K562 (cell line): ENCODE results near the gene HCST. TPM values are rescaled to one million over a fixed set of nuclear protein-coding genes. Genes with fewer than 3 reads are reported as not detected.

Source experiments
- ARHGAP35 ChIP-seq: fragments of 450-650 bp; IDR thresholded peaks from 2 replicates; pipeline ENCODE4 v1.6.1; 2018; ENCODE audit not compliant: partially characterized antibody
- ARID3A ChIP-seq: IDR thresholded peaks from 2 replicates; pipeline ENCODE4 v1.6.1; 2012; ENCODE audit warnings: low read depth, low read length, improper control_type of control experiment, borderline replicate concordance
- EP400 ChIP-seq: fragments of 450-650 bp; IDR thresholded peaks from 2 replicates; pipeline ENCODE4 v1.6.1; 2017; ENCODE audit warnings: antibody characterized with exemption, mild to moderate bottlenecking, moderate library complexity
- FOXK2 ChIP-seq, 2 experiments: fragments of 450-650 bp; IDR thresholded peaks in 1 of 2; conservative IDR thresholded peaks in 1 of 2; 2 replicates each; pipeline ENCODE4 v1.6.1; 2016; ENCODE audit warnings: low read depth in 2 of 2, mild to moderate bottlenecking in 1 of 2
- GATAD2B ChIP-seq: fragments of 450-650 bp; IDR thresholded peaks from 2 replicates; pipeline ENCODE4 v1.6.1; 2017; ENCODE audit warnings: mild to moderate bottlenecking, borderline replicate concordance
- HDAC8 ChIP-seq: fragments of 450-650 bp; IDR thresholded peaks from 2 replicates; pipeline ENCODE4 v1.6.1; 2016; ENCODE audit warnings: mild to moderate bottlenecking, missing genetic modification characterization, moderate library complexity, missing compliant biosample characterization
- ID3 ChIP-seq, 2 experiments: fragments of 250-450 bp in 1 of 2; fragments of 450-650 bp in 1 of 2; sonication (Bioruptor Pico) in 1 of 2; IDR thresholded peaks; 2 replicates each; pipeline versions ENCODE4 v1.6.1 to v1.8.0; 2016 to 2021; ENCODE audit warnings: mild to moderate bottlenecking in 2 of 2, moderate library complexity in 2 of 2, missing compliant biosample characterization in 1 of 2, missing genetic modification characterization in 1 of 2
- KDM2B ChIP-seq: fragments of 250-450 bp; sonication (Bioruptor Pico); IDR thresholded peaks from 2 replicates; pipeline ENCODE4 v1.8.0; 2021; ENCODE audit warnings: mild to moderate bottlenecking, moderate library complexity
- L3MBTL2 ChIP-seq: fragments of 450-650 bp; IDR thresholded peaks from 2 replicates; pipeline ENCODE4 v1.6.1; 2016; ENCODE audit warnings: mild to moderate bottlenecking, moderate library complexity
- LARP7 ChIP-seq: fragments of 450-650 bp; IDR thresholded peaks from 2 replicates; pipeline ENCODE4 v1.6.1; 2016
- MIER1 ChIP-seq: fragments of 450-650 bp; IDR thresholded peaks from 2 replicates; pipeline ENCODE4 v1.6.1; 2016; ENCODE audit warnings: antibody characterized with exemption, mild to moderate bottlenecking, low read depth
- NCOR1 ChIP-seq: fragments of 450-650 bp; IDR thresholded peaks from 2 replicates; pipeline ENCODE4 v1.6.1; 2016; ENCODE audit warnings: mild to moderate bottlenecking, moderate library complexity
- PML ChIP-seq: IDR thresholded peaks from 2 replicates; pipeline ENCODE4 v1.6.1; 2012; ENCODE audit warnings: low read length, inconsistent platforms
- SIN3A ChIP-seq, 2 experiments: fragments of 150-350 bp in 1 of 2; IDR thresholded peaks; 2 replicates each; pipeline ENCODE4 v1.6.1; 2011 to 2016; ENCODE audit warnings: borderline replicate concordance in 2 of 2, low read depth in 2 of 2, low read length in 2 of 2, mild to moderate bottlenecking in 2 of 2, moderate library complexity in 2 of 2; ENCODE audit not compliant: control insufficient read depth in 1 of 2
- THRAP3 ChIP-seq: fragments of 450-650 bp; IDR thresholded peaks from 2 replicates; pipeline ENCODE4 v1.6.1; 2016; ENCODE audit warnings: mild to moderate bottlenecking, inconsistent platforms, borderline replicate concordance
- ZBTB1 ChIP-seq: sonication (generic); formaldehyde crosslinking; IDR thresholded peaks from 2 replicates; pipeline ENCODE4 v1.8.1; 2023; ENCODE audit warnings: missing genetic modification reagents, low read depth, mild to moderate bottlenecking, borderline replicate concordance
- ZC3H8 ChIP-seq: fragments of 450-650 bp; IDR thresholded peaks from 2 replicates; pipeline ENCODE4 v1.6.1; 2017
- ZNF143 ChIP-seq: sonication (generic); formaldehyde crosslinking; IDR thresholded peaks from 2 replicates; pipeline ENCODE4 v1.9.0; 2022; ENCODE audit warnings: mild to moderate bottlenecking, missing genetic modification reagents
- ZNF224 ChIP-seq: sonication (generic); formaldehyde crosslinking; IDR thresholded peaks from 2 replicates; pipeline ENCODE4 v1.8.0; 2022; ENCODE audit warnings: mild to moderate bottlenecking, missing genetic modification reagents
- ZNF436 ChIP-seq: fragments of 250-450, 450-650 bp; sonication (Bioruptor Pico); formaldehyde crosslinking; IDR thresholded peaks from 2 replicates; pipeline ENCODE4 v1.7.0; 2020; ENCODE audit warnings: mild to moderate bottlenecking
- ZNF445 ChIP-seq: fragments of 250-450 bp; sonication (Bioruptor Pico); IDR thresholded peaks from 2 replicates; pipeline ENCODE4 v1.4.0; 2020; ENCODE audit warnings: low read depth, mild to moderate bottlenecking, moderate library complexity
- ZNF592 ChIP-seq: fragments of 450-650 bp; IDR thresholded peaks from 2 replicates; pipeline ENCODE4 v1.6.1; 2017; ENCODE audit warnings: antibody characterized with exemption, mild to moderate bottlenecking
- polyA plus RNA-seq, 8 experiments: library from polyadenylated mRNA; depleted of rRNA in 4 of 8; stranded (reverse) in 5 of 8; unstranded in 3 of 8; fragments of >200 nt; fragmentation: Nextera tagmentation in 2 of 8; fragmentation: Illumina TruSeq in 1 of 8; extraction: Ambion mirVana in 2 of 8; extraction: Trizol in 1 of 8; gene quantifications; 2 replicates each; pipeline versions ENCODE4 v1.2.1 to v1.2.3, GENCODE V29; 2011 to 2014; ENCODE audit warnings: inconsistent platforms in 1 of 8, missing spikeins in 1 of 8
- total RNA-seq, 7 experiments: library from RNA; depleted of rRNA in 6 of 7; stranded (reverse); fragments of >200 nt in 6 of 7; fragmentation: Illumina TruSeq in 2 of 7; extraction: Trizol in 2 of 7; gene quantifications; 2 replicates each; pipeline versions ENCODE4 v1.2.1 to v1.2.3, GENCODE V29; 2011 to 2021; ENCODE audit warnings: low replicate concordance in 1 of 7

HCST gene
- total and polyA plus RNA-seq, 9 of the 15 experiments (the other 6 are each of a cell fraction or from before 2014, with no cell fraction given), result 0.29 to 1.9 (median 0.95) TPM; not detected in 2

GRCh38 chr19:35879770-35880317 lies 22.5 kb upstream of the HCST start (continued):
- TF ChIP-seq ARID3A (no peak), NCOR1 (no peak), PML (no peak), ZNF224 (CRISPR knock-in tag) (peak; percentile 86), ZC3H8 (no peak), KDM2B (CRISPR knock-in tag) (no peak), GATAD2B (no peak), FOXK2 (conservative IDR thresholded peaks at IDR 0.05 in 1 of 2, IDR thresholded peaks at IDR 0.05 in 1 of 2; ENCODE audit: low read depth in 2 of 2) (0 out of 4 replicates have a peak, but pooled peaks of 1 of the 2 experiments have one; percentile 54), LARP7 (no peak), ZNF143 (no peak), SIN3A (IDR thresholded peaks at IDR 0.05; ENCODE audit: borderline replicate concordance in 2 of 2, control insufficient read depth in 1 of 2, low read depth in 2 of 2, low read length in 2 of 2) (peak; percentile 99), ZNF592 (no peak), ZNF436 (CRISPR knock-in tag) (no peak), MIER1 (peak; percentile 99), ZNF445 (CRISPR knock-in tag) (no peak), EP400 (no peak), HDAC8 (tag) (0 out of 2 replicates have a peak, but pooled peaks have one; percentile 70), ZBTB1 (no peak; the same call in 1 of the 2 replicates), ID3 (CRISPR knock-in tag; IDR thresholded peaks at IDR 0.05) (no peak), ID3 (tag; IDR thresholded peaks at IDR 0.05) (peak; percentile 55; the same call in 1 of the 2 replicates), ARHGAP35 (no peak), L3MBTL2 (peak; percentile 39; the same call in 1 of the 2 replicates), THRAP3 (no peak)
